WTC11 (cell line): ENCODE results near the gene DCLRE1C. TPM values are rescaled to one million over a fixed set of nuclear protein-coding genes. Genes with fewer than 3 reads are reported as not detected.

Source experiments
- ATAC-seq: fragments of 200-7000 bp; cut with Tn5 transposase; 2 replicates; pipeline ENCODE4 v1.10.0; 2021; ENCODE audit warnings: mild to moderate bottlenecking, moderate library complexity
- CTCF ChIA-PET: fragments of 300-600 bp; sonication (Branson Sonifier 250); formaldehyde crosslinking; loops from one replicate; lab custom pipeline; 2021; ENCODE audit warnings: antibody characterized with exemption; lab: Charles Lee
- POLR2A ChIA-PET: fragments of 350-600 bp; sonication (Branson Sonifier 250); formaldehyde crosslinking; loops from one replicate; lab custom pipeline; 2021; ENCODE audit warnings: antibody characterized with exemption; lab: Charles Lee
- DNase-seq: peaks from one replicate; pipeline ENCODE4 v3.0.0; 2021; ENCODE audit warnings: low spot score
- H3K27ac Mint-ChIP-seq: 2 replicates; pipeline ENCODE4 v1.8.0; 2021; ENCODE audit warnings: mixed read lengths
- H3K27me3 Mint-ChIP-seq: 2 replicates; pipeline ENCODE4 v1.8.0; 2021; ENCODE audit warnings: low read depth, mild to moderate bottlenecking, moderate library complexity, mixed read lengths
- H3K36me3 Mint-ChIP-seq: 2 replicates; pipeline ENCODE4 v1.8.0; 2021; ENCODE audit warnings: mixed read lengths
- H3K4me1 Mint-ChIP-seq: 2 replicates; pipeline ENCODE4 v1.8.0; 2022; ENCODE audit warnings: mixed read lengths
- H3K4me3 Mint-ChIP-seq: 2 replicates; pipeline ENCODE4 v1.8.0; 2021; ENCODE audit warnings: mild to moderate bottlenecking, moderate library complexity, mixed read lengths
- H3K9me3 Mint-ChIP-seq: 2 replicates; pipeline ENCODE4 v1.8.0; 2021; ENCODE audit warnings: mixed read lengths
- AR ChIP-seq: fragments of 250-450 bp; sonication (Bioruptor Pico); IDR thresholded peaks from 2 replicates; pipeline ENCODE4 v1.9.0; 2021; ENCODE audit warnings: mild to moderate bottlenecking
- ATF1 ChIP-seq: sonication (generic); formaldehyde crosslinking; IDR thresholded peaks from 2 replicates; pipeline ENCODE4 v1.8.1; 2023; ENCODE audit warnings: mild to moderate bottlenecking, moderate library complexity, missing genetic modification reagents
- ATF3 ChIP-seq: sonication (generic); formaldehyde crosslinking; conservative IDR thresholded peaks from 2 replicates; pipeline ENCODE4 v1.8.1; 2022; ENCODE audit warnings: mild to moderate bottlenecking, missing genetic modification reagents
- ATF6 ChIP-seq: sonication (generic); formaldehyde crosslinking; IDR thresholded peaks from 2 replicates; pipeline ENCODE4 v1.8.1; 2023; ENCODE audit warnings: mild to moderate bottlenecking, missing genetic modification reagents
- CREB1 ChIP-seq: sonication (generic); formaldehyde crosslinking; IDR thresholded peaks from 2 replicates; pipeline ENCODE4 v1.8.0; 2023; ENCODE audit warnings: mild to moderate bottlenecking, missing genetic modification reagents
- CTCF ChIP-seq: fragments of 200-600 bp; IDR thresholded peaks from 2 replicates; pipeline ENCODE4 v1.8.0; 2022; ENCODE audit warnings: antibody characterized with exemption
- ESRRA ChIP-seq: sonication (generic); formaldehyde crosslinking; IDR thresholded peaks from 2 replicates; pipeline ENCODE4 v1.8.1; 2022; ENCODE audit warnings: mild to moderate bottlenecking, missing genetic modification reagents, borderline replicate concordance
- FOXK1 ChIP-seq: sonication (generic); formaldehyde crosslinking; IDR thresholded peaks from 2 replicates; pipeline ENCODE4 v1.8.0; 2022; ENCODE audit warnings: mild to moderate bottlenecking, moderate library complexity, missing genetic modification reagents
- JUN ChIP-seq: sonication (generic); formaldehyde crosslinking; IDR thresholded peaks from 2 replicates; pipeline ENCODE4 v1.8.0; 2023; ENCODE audit warnings: mild to moderate bottlenecking, missing genetic modification reagents
- MAX ChIP-seq: sonication (generic); formaldehyde crosslinking; IDR thresholded peaks from 2 replicates; pipeline ENCODE4 v1.8.0; 2022; ENCODE audit warnings: mild to moderate bottlenecking, missing genetic modification reagents
- PRDM15 ChIP-seq: sonication (generic); formaldehyde crosslinking; IDR thresholded peaks from 2 replicates; pipeline ENCODE4 v1.8.0; 2022; ENCODE audit warnings: missing genetic modification reagents
- TEAD4 ChIP-seq: sonication (generic); formaldehyde crosslinking; IDR thresholded peaks from 2 replicates; pipeline ENCODE4 v1.8.0; 2022; ENCODE audit warnings: mild to moderate bottlenecking, missing genetic modification reagents
- USF1 ChIP-seq: sonication (generic); formaldehyde crosslinking; IDR thresholded peaks from 2 replicates; pipeline ENCODE4 v1.8.0; 2022; ENCODE audit warnings: mild to moderate bottlenecking, missing genetic modification reagents
- ZBTB21 ChIP-seq: sonication (generic); formaldehyde crosslinking; IDR thresholded peaks from 2 replicates; pipeline ENCODE4 v1.8.1; 2023; ENCODE audit warnings: mild to moderate bottlenecking, missing genetic modification reagents, borderline replicate concordance
- ZMAT4 ChIP-seq: fragments of 250-450 bp; sonication (Bioruptor Pico); IDR thresholded peaks from 2 replicates; pipeline ENCODE4 v1.9.0; 2021; ENCODE audit warnings: mild to moderate bottlenecking
- ZNF121 ChIP-seq: sonication (generic); formaldehyde crosslinking; IDR thresholded peaks from 2 replicates; pipeline ENCODE4 v1.8.0; 2023; ENCODE audit warnings: missing genetic modification reagents
- ZNF416 ChIP-seq: fragments of 250-450 bp; sonication (Bioruptor Pico); IDR thresholded peaks from 2 replicates; pipeline ENCODE4 v1.9.0; 2021; ENCODE audit warnings: mild to moderate bottlenecking, inconsistent platforms
- ZNF512 ChIP-seq: sonication (generic); formaldehyde crosslinking; IDR thresholded peaks from 2 replicates; pipeline ENCODE4 v1.8.1; 2022; ENCODE audit warnings: missing genetic modification reagents, borderline replicate concordance
- total RNA-seq: library from RNA; stranded (reverse); gene quantifications from 3 replicates; pipeline ENCODE4 v1.2.3, GENCODE V29; 2021

Gene DCLRE1C
- total RNA-seq, 1 experiment from 2014 or later = 4.3 TPM

GRCh38 chr10:14916600-14916999, 37.3 kb downstream of the DCLRE1C start:
- peaks cover under 1% of the 10 kb centered on the region; the same call in 1 of the 2 replicates for H3K4me1 Mint-ChIP-seq
- CTCF ChIA-PET = no interaction called here
- TF ChIP-seq CREB1 (CRISPR knock-in tag) = no peak
- TF ChIP-seq PRDM15 (CRISPR knock-in tag) = no peak

GRCh38 chr10:14911801-14912200, 42.1 kb downstream of the DCLRE1C start:
- H3K4me3 Mint-ChIP-seq = no peak overlapping the region
- no peak for DNase-seq
- no peaks in the 10 kb centered on the region for H3K27me3 Mint-ChIP-seq
- CTCF ChIA-PET = no interaction called here
- peaks cover 62% of the 10 kb centered on the region for H3K9me3 Mint-ChIP-seq
- H3K36me3 Mint-ChIP-seq = peaks cover 94% of the 10 kb centered on the region
- TF ChIP-seq ZMAT4 (no peak), CTCF (no peak), ESRRA (CRISPR knock-in tag) (no peak), USF1 (no peak), MAX (CRISPR knock-in tag) (no peak)
- TF ChIP-seq, all 79 proteins: peak for 0
- POLR2A ChIA-PET = interaction anchor here (1.5 kb wide), 1 partner anchor 34 kb away, joined by 4 read pairs; no protein-coding TSS in a partner anchor
- ATAC-seq = no peak
- no peak overlapping the region for H3K27ac Mint-ChIP-seq
- peaks cover 2% of the 10 kb centered on the region; the same call in 1 of the 2 replicates for H3K4me1 Mint-ChIP-seq

More at GRCh38 chr10:14916600-14916999, 37.3 kb downstream of the DCLRE1C start:
- DNase-seq = no peak
- POLR2A ChIA-PET = no interaction called here
- H3K9me3 Mint-ChIP-seq = peaks cover 59% of the 10 kb centered on the region
- no peaks in the 10 kb centered on the region for H3K27me3 Mint-ChIP-seq
- H3K36me3 Mint-ChIP-seq = peaks cover 84% of the 10 kb centered on the region
- no peak for ATAC-seq
- H3K27ac Mint-ChIP-seq = no peak overlapping the region
- no peak overlapping the region for H3K4me3 Mint-ChIP-seq

GRCh38 chr10:14910953-14911352, 42.9 kb downstream of the DCLRE1C start:
- ChIA-PET CTCF (no interaction called here), POLR2A (no interaction called here)
- DNase-seq = no peak
- Mint-ChIP-seq H3K4me1 (peaks cover 2% of the 10 kb centered on the region; the same call in 1 of the 2 replicates), H3K27ac (no peak overlapping the region), H3K27me3 (no peaks in the 10 kb centered on the region), H3K4me3 (no peak overlapping the region), H3K36me3 (peaks cover 94% of the 10 kb centered on the region), H3K9me3 (peaks cover 53% of the 10 kb centered on the region)
- no peak for ATAC-seq
- TF ChIP-seq ATF6 (CRISPR knock-in tag) = no peak
- no peak for TF ChIP-seq JUN (CRISPR knock-in tag)
- no peak for TF ChIP-seq ZBTB21 (CRISPR knock-in tag)
- no peak for TF ChIP-seq ATF3 (CRISPR knock-in tag)
- no peak for TF ChIP-seq ZNF121 (CRISPR knock-in tag)
- TF ChIP-seq ZNF416 (CRISPR knock-in tag) = no peak
- TF ChIP-seq FOXK1 (CRISPR knock-in tag) = no peak
- no peak for TF ChIP-seq ZNF512 (CRISPR knock-in tag)
- no peak for TF ChIP-seq TEAD4 (CRISPR knock-in tag)
- TF ChIP-seq ATF1 (CRISPR knock-in tag) = no peak
- TF ChIP-seq AR (CRISPR knock-in tag) = no peak
